Measurements from ENCODE around the gene MSI2. TPM values are rescaled to one million over a fixed set of nuclear protein-coding genes. Genes with fewer than 3 reads are reported as not detected.

The MSI2 gene
- total RNA-seq, 2 donors from 2014 or later = 53.1 to 74.0 TPM

- no peaks in the 10 kb centered on the region for H3K4me1 ChIP-seq (replicated peaks)
- DNase-seq (ENCODE audit: low spot score) = no peak
- H3K27me3 ChIP-seq (replicated peaks; ENCODE audit: insufficient read depth) = no peaks in the 10 kb centered on the region
- H3K27ac ChIP-seq = no peak overlapping the region
- intact Hi-C loops (cut with DNase I) = no loop called here
- H3K36me3 ChIP-seq = no peaks in the 10 kb centered on the region
- TF ChIP-seq CTCF (IDR thresholded peaks at IDR 0.05) (no peak), POLR2A (IDR thresholded peaks at IDR 0.05) (no peak), POLR2AphosphoS5 (IDR thresholded peaks at IDR 0.05) (no peak)
- WGBS = 91% methylated on average over 8 of the region's 8 CpGs
- no peak overlapping the region for H3K4me3 ChIP-seq
- no peaks in the 10 kb centered on the region for H3K9me3 ChIP-seq
Measured at GRCh38 chr17:57471868-57472368, 215.6 kb downstream of the MSI2 start.

- no peaks in the 10 kb centered on the region for H3K9me3 ChIP-seq
- no peak for DNase-seq (ENCODE audit: low spot score)
- H3K4me1 ChIP-seq (replicated peaks) = peaks cover under 1% of the 10 kb centered on the region
- intact Hi-C loops (cut with DNase I) = no loop called here
- H3K27ac ChIP-seq = no peak overlapping the region
- WGBS = 57% methylated on average over 6 of the region's 6 CpGs
- no peaks in the 10 kb centered on the region for H3K36me3 ChIP-seq
- no peak overlapping the region for H3K4me3 ChIP-seq
- TF ChIP-seq POLR2AphosphoS5 (IDR thresholded peaks at IDR 0.05) (no peak), POLR2A (IDR thresholded peaks at IDR 0.05) (no peak), CTCF (IDR thresholded peaks at IDR 0.05) (no peak)
- no peaks in the 10 kb centered on the region for H3K27me3 ChIP-seq (replicated peaks; ENCODE audit: insufficient read depth)
Measured at GRCh38 chr17:57475796-57476195, 219.5 kb downstream of the MSI2 start.

- TF ChIP-seq POLR2AphosphoS5 (IDR thresholded peaks at IDR 0.05) (no peak), CTCF (IDR thresholded peaks at IDR 0.05) (no peak), POLR2A (IDR thresholded peaks at IDR 0.05) (no peak)
- no peak overlapping the region for H3K4me3 ChIP-seq
- H3K9me3 ChIP-seq = no peaks in the 10 kb centered on the region
- 82% methylated on average over 9 of the region's 9 CpGs for WGBS
- H3K4me1 ChIP-seq (replicated peaks) = peaks cover 3% of the 10 kb centered on the region
- no peaks in the 10 kb centered on the region for H3K36me3 ChIP-seq
- intact Hi-C loops (cut with DNase I) = no loop called here
- DNase-seq (ENCODE audit: low spot score) = no peak
- no peaks in the 10 kb centered on the region for H3K27me3 ChIP-seq (replicated peaks; ENCODE audit: insufficient read depth)
- no peak overlapping the region for H3K27ac ChIP-seq
Measured at GRCh38 chr17:57477522-57478362, 221.4 kb downstream of the MSI2 start.

GRCh38 chr17:57478478-57479250 lies 222.3 kb downstream of the MSI2 start:
- H3K27me3 ChIP-seq (replicated peaks; ENCODE audit: insufficient read depth) = no peaks in the 10 kb centered on the region
- no peak overlapping the region for H3K4me3 ChIP-seq
- H3K27ac ChIP-seq = no peak overlapping the region
- no peak for TF ChIP-seq POLR2A (IDR thresholded peaks at IDR 0.05)
- no peak for TF ChIP-seq CTCF (IDR thresholded peaks at IDR 0.05)
- TF ChIP-seq POLR2AphosphoS5 (IDR thresholded peaks at IDR 0.05) = no peak
- H3K4me1 ChIP-seq (replicated peaks) = peaks cover 3% of the 10 kb centered on the region
- DNase-seq (ENCODE audit: low spot score) = no peak
- no peaks in the 10 kb centered on the region for H3K36me3 ChIP-seq
- H3K9me3 ChIP-seq = no peaks in the 10 kb centered on the region
- WGBS = 73% methylated on average over 8 of the region's 8 CpGs
- intact Hi-C loops (cut with DNase I) = no loop called here
